B cell (primary cell): Measurements from ENCODE around the gene FARP2. TPM values are rescaled to one million over a fixed set of nuclear protein-coding genes. Genes with fewer than 3 reads are reported as not detected.
A peak's percentile ranks its signal among the peaks of the same experiment; 100 is the strongest.

Experiments used
- ATAC-seq: fragments of 200-7000 bp; cut with Tn5 transposase; one replicate; pipeline ENCODE4 v1.10.0; 2021; ENCODE audit warnings: low read depth, mild to moderate bottlenecking, moderate number of reproducible peaks, moderate library complexity
- CTCF ChIA-PET: fragments of 350-600 bp; sonication (Branson Sonifier 250); formaldehyde crosslinking; loops from one replicate; lab custom pipeline; 2021; ENCODE audit warnings: antibody characterized with exemption, inconsistent platforms; lab: Charles Lee
- POLR2A ChIA-PET: fragments of 350-600 bp; sonication (Branson Sonifier 250); formaldehyde crosslinking; loops from one replicate; lab custom pipeline; 2021; ENCODE audit warnings: antibody characterized with exemption; lab: Charles Lee
- DNase-seq: peaks from one replicate; pipeline ENCODE4 v3.0.0; 2013
- H2AFZ ChIP-seq: 2 replicates; pipeline ENCODE4 v1.6.1; 2012; ENCODE audit warnings: mild to moderate bottlenecking, low read depth, low read length; ENCODE audit not compliant: insufficient read depth, poor library complexity, severe bottlenecking
- H3K27ac ChIP-seq, 2 donors: 1 replicate in 1 of 2; 2 replicates in 1 of 2; pipeline ENCODE4 v1.5.1; 2012 to 2013; ENCODE audit warnings: low read length in 2 of 2, mild to moderate bottlenecking in 2 of 2, moderate library complexity in 1 of 2
- H3K27me3 ChIP-seq, 4 experiments: fragments of 200-600 bp in 1 of 4; sonication (generic) in 1 of 4; replicated peaks in 1 of 4; 1 replicate in 2 of 4; 2 replicates in 2 of 4; pipeline versions ENCODE4 v1.6.1 to v1.7.0; 2013 to 2016; ENCODE audit warnings: low read length in 3 of 4, mild to moderate bottlenecking in 2 of 4, mixed read lengths in 1 of 4, moderate library complexity in 1 of 4; ENCODE audit not compliant: insufficient read depth in 4 of 4, control insufficient read depth in 3 of 4; ENCODE audit errors: control extremely low read depth in 1 of 4
- H3K36me3 ChIP-seq, 2 experiments: replicated peaks in 1 of 2; 1 replicate in 1 of 2; 2 replicates in 1 of 2; pipeline versions ENCODE4 v1.6.1 to v1.7.1; 2013; ENCODE audit warnings: low read length in 1 of 2; ENCODE audit not compliant: insufficient read depth in 2 of 2, control insufficient read depth in 1 of 2; ENCODE audit errors: control extremely low read depth in 1 of 2, extremely low read depth in 1 of 2
- H3K4me1 ChIP-seq, 2 donors: fragments of 200-600 bp in 1 of 2; sonication (generic) in 1 of 2; 1 replicate in 1 of 2; 2 replicates in 1 of 2; pipeline versions ENCODE4 v1.5.1 to v1.6.1; 2013 to 2017; ENCODE audit warnings: low read length in 2 of 2; ENCODE audit not compliant: control insufficient read depth in 2 of 2, insufficient read depth in 2 of 2
- H3K4me2 ChIP-seq: replicated peaks from 2 replicates; pipeline ENCODE3; 2012; ENCODE audit warnings: mild to moderate bottlenecking, low read depth, low read length; ENCODE audit not compliant: poor library complexity, severe bottlenecking
- H3K4me3 ChIP-seq, 5 experiments: fragments of 200-600 bp in 1 of 5; sonication (generic) in 1 of 5; 1 replicate in 3 of 5; 2 replicates in 2 of 5; pipeline versions ENCODE4 v1.5.1 to v1.7.0; 2011 to 2016; ENCODE audit warnings: low read length in 4 of 5, mild to moderate bottlenecking in 4 of 5, low read depth in 2 of 5, control low read depth in 1 of 5, moderate library complexity in 1 of 5; ENCODE audit not compliant: insufficient read depth in 1 of 5; ENCODE audit errors: control extremely low read depth in 1 of 5, extremely low read depth in 1 of 5
- H3K79me2 ChIP-seq: fragments of 200-600 bp; sonication (generic); one replicate; pipeline ENCODE4 v1.6.0; 2016; ENCODE audit warnings: low read length; ENCODE audit not compliant: control insufficient read depth, insufficient read depth
- H3K9ac ChIP-seq: fragments of 200-600 bp; sonication (generic); 2 replicates; pipeline ENCODE4 v1.6.1; 2017; ENCODE audit warnings: mild to moderate bottlenecking, low read length, moderate library complexity
- H3K9me3 ChIP-seq, 3 donors: one replicate each; pipeline versions ENCODE4 v1.6.1 to v1.7.1; 2013; ENCODE audit warnings: low read length in 2 of 3; ENCODE audit not compliant: control insufficient read depth in 2 of 3, insufficient read depth in 1 of 3; ENCODE audit errors: control extremely low read depth in 1 of 3
- H4K20me1 ChIP-seq: 2 replicates; pipeline ENCODE4 v1.6.0; 2012; ENCODE audit warnings: mild to moderate bottlenecking, low read length; ENCODE audit not compliant: insufficient read depth, control insufficient read depth, poor library complexity, severe bottlenecking
- H3K27ac Mint-ChIP-seq: one replicate; pipeline ENCODE4 v1.8.0; 2021; ENCODE audit warnings: mixed read lengths
- H3K27me3 Mint-ChIP-seq: one replicate; pipeline ENCODE4 v1.8.0; 2021; ENCODE audit warnings: mixed read lengths
- H3K4me1 Mint-ChIP-seq: one replicate; pipeline ENCODE4 v1.8.0; 2021; ENCODE audit warnings: mixed read lengths
- H3K4me3 Mint-ChIP-seq: one replicate; pipeline ENCODE4 v1.8.0; 2021; ENCODE audit warnings: mixed read lengths
- H3K9me3 Mint-ChIP-seq: one replicate; pipeline ENCODE4 v1.8.0; 2022; ENCODE audit warnings: mixed read lengths; ENCODE audit not compliant: insufficient read depth
- EZH2 ChIP-seq: IDR thresholded peaks from 2 replicates; pipeline ENCODE4 v1.6.1; 2012; ENCODE audit warnings: borderline replicate concordance, low read depth, mild to moderate bottlenecking, moderate library complexity, low read length; ENCODE audit not compliant: insufficient read depth, poor library complexity, severe bottlenecking
- WGBS: methylation state at CpG from one replicate; pipeline ENCODE4 v1.1.5; 2013; ENCODE audit warnings: missing lambda C conversion rate; ENCODE audit not compliant: insufficient coverage; 5-methylcytosine and 5-hydroxymethylcytosine counted together
- intact Hi-C: fragments of 100-400 bp; cut with micrococcal nuclease; formaldehyde crosslinking; loops from one replicate; pipeline ENCODE4 v1.10.0; 2022
- polyA minus RNA-seq: library from RNA; depleted of rRNA, polyadenylated mRNA; stranded (reverse); fragments of >200 nt; gene quantifications from 2 replicates; pipeline ENCODE4 v1.2.3, GENCODE V29; 2012
- polyA plus RNA-seq: library from polyadenylated mRNA; depleted of rRNA; stranded (reverse); fragments of >200 nt; gene quantifications from 2 replicates; pipeline ENCODE4 v1.2.3, GENCODE V29; 2012
- total RNA-seq, 2 donors: library from RNA; stranded (reverse); fragments of 120-200 nt in 1 of 2; gene quantifications; 1 replicate in 1 of 2; 2 replicates in 1 of 2; pipeline versions ENCODE4 v1.2.3 to v1.2.4, GENCODE V29; 2013 to 2022
- TF ChIP-seq, protein P1 (sequence below): fragments of 200-600 bp; IDR thresholded peaks from one replicate; pipeline ENCODE4 v1.8.0; 2022; ENCODE audit warnings: antibody characterized with exemption, mild to moderate bottlenecking

Gene FARP2, protein sequence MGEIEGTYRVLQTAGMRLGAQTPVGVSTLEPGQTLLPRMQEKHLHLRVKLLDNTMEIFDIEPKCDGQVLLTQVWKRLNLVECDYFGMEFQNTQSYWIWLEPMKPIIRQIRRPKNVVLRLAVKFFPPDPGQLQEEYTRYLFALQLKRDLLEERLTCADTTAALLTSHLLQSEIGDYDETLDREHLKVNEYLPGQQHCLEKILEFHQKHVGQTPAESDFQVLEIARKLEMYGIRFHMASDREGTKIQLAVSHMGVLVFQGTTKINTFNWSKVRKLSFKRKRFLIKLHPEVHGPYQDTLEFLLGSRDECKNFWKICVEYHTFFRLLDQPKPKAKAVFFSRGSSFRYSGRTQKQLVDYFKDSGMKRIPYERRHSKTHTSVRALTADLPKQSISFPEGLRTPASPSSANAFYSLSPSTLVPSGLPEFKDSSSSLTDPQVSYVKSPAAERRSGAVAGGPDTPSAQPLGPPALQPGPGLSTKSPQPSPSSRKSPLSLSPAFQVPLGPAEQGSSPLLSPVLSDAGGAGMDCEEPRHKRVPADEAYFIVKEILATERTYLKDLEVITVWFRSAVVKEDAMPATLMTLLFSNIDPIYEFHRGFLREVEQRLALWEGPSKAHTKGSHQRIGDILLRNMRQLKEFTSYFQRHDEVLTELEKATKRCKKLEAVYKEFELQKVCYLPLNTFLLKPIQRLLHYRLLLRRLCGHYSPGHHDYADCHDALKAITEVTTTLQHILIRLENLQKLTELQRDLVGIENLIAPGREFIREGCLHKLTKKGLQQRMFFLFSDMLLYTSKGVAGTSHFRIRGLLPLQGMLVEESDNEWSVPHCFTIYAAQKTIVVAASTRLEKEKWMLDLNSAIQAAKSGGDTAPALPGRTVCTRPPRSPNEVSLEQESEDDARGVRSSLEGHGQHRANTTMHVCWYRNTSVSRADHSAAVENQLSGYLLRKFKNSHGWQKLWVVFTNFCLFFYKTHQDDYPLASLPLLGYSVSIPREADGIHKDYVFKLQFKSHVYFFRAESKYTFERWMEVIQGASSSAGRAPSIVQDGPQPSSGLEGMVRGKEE
- total RNA-seq (114 and 151 TPM in 2 replicates), polyA plus RNA-seq (37.1 and 52.6 TPM in 2 replicates), polyA minus RNA-seq (46.7 and 89.5 TPM in 2 replicates)
- total RNA-seq (2013), result 47.8 TPM

DNA sequence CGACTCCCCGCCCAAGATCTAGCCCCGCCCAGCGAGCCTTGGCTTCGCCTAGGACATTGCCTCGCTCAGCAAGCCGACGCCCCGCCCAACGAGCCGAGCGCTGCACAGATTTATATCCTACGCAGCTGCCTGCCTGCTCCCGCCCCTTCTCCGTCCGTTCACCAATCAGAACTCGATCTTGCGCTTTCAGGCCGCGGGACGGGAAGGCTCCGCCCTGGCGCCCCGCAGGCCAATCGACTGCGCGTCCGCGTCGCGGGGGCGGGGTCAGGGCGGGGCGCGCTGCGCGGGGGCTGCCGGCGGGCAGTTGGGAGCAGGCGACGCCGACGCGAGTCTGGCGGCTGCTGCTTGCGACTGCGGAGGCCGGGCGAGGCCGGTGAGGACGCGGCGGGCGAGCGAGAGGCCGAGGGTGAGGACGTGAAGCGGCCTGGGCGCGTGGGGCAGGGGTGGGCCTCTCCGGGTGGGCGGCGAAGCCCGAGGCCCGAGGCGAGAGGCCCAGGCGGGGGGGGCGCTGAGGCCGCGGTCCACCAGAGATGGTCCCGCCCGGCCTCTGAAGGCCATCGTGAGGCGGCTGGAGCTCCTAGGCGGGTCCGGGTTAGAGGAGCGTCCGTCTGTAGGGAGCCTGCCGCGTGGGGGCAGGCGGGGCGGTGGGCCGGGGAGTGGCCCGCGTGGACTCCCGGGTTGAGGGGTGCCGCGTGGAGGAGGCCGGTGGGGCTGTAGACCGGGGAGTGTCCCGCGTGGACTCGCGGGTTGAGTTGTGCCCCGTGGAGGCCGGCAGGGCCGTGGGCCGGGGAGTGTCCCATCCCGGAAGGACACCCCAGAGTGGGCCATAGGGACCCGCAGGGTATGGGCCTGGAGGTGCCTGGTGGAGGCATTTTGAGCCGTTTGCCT lies at the start of gene FARP2:
Gene FARP2 (plus strand): TSS at position 303 of the 888 bp plus-strand sequence. CDS start 16,823 bp downstream, outside the sequence.
- H3K79me2 ChIP-seq, result peaks cover 51% of the 10 kb centered on the region
- H3K4me2 ChIP-seq, result peak within 1 kb of the TSS; percentile 92
- peak within 1 kb of the TSS; percentile 51 to 80 (median 77) for H3K4me3 ChIP-seq
- ChIA-PET CTCF (no interaction called here), POLR2A (interaction anchor here (1.0 to 1.1 kb wide), 2 partner anchors 40 to 41 kb away, joined by 4 to 5 read pairs; partner anchors contain the start of gene HDLBP)
- DNase-seq (peak; percentile 99), ATAC-seq (peak; percentile 87)
- no peaks in the 10 kb centered on the region for H3K9me3 Mint-ChIP-seq
- peak within 1 kb of the TSS; percentile 96 for H3K27ac Mint-ChIP-seq
- H3K9ac ChIP-seq, result peak within 1 kb of the TSS; percentile 85
- no peaks in the 10 kb centered on the region for H3K27me3 Mint-ChIP-seq
- peaks cover 14% of the 10 kb centered on the region for H4K20me1 ChIP-seq
- H3K27me3 ChIP-seq, result no peaks in the 10 kb centered on the region
- H3K36me3 ChIP-seq, result peaks cover 2 to 13% of the 10 kb centered on the region in 2 experiments
- H3K4me3 Mint-ChIP-seq, result peak within 1 kb of the TSS; percentile 90
- TF ChIP-seq EZH2, result no peak
- TF ChIP-seq, protein P1, sequence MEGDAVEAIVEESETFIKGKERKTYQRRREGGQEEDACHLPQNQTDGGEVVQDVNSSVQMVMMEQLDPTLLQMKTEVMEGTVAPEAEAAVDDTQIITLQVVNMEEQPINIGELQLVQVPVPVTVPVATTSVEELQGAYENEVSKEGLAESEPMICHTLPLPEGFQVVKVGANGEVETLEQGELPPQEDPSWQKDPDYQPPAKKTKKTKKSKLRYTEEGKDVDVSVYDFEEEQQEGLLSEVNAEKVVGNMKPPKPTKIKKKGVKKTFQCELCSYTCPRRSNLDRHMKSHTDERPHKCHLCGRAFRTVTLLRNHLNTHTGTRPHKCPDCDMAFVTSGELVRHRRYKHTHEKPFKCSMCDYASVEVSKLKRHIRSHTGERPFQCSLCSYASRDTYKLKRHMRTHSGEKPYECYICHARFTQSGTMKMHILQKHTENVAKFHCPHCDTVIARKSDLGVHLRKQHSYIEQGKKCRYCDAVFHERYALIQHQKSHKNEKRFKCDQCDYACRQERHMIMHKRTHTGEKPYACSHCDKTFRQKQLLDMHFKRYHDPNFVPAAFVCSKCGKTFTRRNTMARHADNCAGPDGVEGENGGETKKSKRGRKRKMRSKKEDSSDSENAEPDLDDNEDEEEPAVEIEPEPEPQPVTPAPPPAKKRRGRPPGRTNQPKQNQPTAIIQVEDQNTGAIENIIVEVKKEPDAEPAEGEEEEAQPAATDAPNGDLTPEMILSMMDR, result no peak
- H2AFZ ChIP-seq, result peak within 1 kb of the TSS; percentile 43
- intact Hi-C loops, result loop anchor here (1.0 to 5.0 kb wide), 7 partner anchors 41 to 794 kb away; partner anchors contain the start of genes DTYMK, DUSP28, HDLBP and PPP1R7
- H3K4me1 ChIP-seq, result peaks cover 33 to 38% of the 10 kb centered on the region in 2 donors
- WGBS, result under 1% methylated on average over 99 of the region's 101 CpGs
- H3K4me1 Mint-ChIP-seq, result peaks cover 39% of the 10 kb centered on the region
- peaks cover 0 to 5% (median 0%) of the 10 kb centered on the region in 3 donors for H3K9me3 ChIP-seq
- H3K27ac ChIP-seq, result peak within 1 kb of the TSS; percentile 54 to 82
